Stimulated activated CD4-positive, alpha-beta T cell treated with anti-CD3 and anti-CD28 coated beads, Interleukin-15, amount 100 ng/mL, for 1 hour (primary cell): ENCODE measurements around the gene DCDC2B.
"Not testable (repeated sequence)": the region's sequence is repeated elsewhere in the genome, so short reads cannot be mapped to it uniquely, and the experiment has no call there.

Experiments
- DNase-seq, 2 donors: peaks; one replicate each; pipeline ENCODE4 v3.0.0-alpha.2; 2020; ENCODE audit warnings: low read depth in 1 of 2, low spot score in 1 of 2

DCDC2B gene

DNA sequence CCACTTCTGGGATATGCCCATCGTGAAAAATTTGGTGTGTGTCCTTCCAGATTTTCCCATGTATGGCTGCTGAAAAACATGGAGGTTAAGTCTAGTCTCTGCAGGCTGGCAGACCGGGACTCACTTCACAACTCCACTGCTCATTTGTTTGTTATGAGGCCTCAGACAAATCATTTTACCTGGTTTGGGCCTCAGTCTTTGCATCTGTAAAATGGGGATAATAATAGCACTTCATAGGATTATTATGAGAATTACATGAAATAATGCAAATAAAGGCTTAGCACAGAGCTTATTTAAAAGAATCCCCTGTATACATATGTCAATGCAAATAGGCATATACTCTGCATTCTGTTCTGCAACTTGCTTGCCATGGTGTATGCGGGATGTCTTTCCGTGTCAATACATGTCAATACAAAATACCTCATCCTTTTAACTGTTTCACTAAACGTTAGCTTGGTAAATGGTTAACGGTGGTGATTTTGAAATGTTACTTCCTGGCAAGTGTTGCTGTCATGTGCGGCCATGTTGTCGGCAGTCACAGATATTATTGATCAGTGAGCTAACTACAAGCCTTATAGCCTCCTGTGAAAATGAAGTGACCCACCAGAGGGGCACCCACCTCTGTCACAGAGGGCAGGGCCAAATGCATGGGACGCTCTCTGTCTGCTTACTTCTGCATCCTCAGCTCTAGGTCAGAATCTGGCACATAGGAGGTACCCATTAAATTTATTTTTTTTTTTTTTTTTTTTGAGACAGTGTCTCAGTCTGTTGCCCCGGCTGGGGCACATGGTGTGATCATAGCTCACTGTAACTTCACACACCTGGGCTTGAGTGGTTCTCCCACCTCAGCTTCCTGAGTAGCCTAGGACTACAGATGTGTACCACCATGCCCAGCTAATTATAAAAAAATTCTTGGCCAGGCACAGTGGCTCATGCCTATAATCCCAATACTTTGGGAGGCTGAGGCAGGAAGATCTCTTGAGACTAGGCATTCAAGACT, 46.5 kb downstream of the DCDC2B start:
- DNase-seq, result no peak

DNA sequence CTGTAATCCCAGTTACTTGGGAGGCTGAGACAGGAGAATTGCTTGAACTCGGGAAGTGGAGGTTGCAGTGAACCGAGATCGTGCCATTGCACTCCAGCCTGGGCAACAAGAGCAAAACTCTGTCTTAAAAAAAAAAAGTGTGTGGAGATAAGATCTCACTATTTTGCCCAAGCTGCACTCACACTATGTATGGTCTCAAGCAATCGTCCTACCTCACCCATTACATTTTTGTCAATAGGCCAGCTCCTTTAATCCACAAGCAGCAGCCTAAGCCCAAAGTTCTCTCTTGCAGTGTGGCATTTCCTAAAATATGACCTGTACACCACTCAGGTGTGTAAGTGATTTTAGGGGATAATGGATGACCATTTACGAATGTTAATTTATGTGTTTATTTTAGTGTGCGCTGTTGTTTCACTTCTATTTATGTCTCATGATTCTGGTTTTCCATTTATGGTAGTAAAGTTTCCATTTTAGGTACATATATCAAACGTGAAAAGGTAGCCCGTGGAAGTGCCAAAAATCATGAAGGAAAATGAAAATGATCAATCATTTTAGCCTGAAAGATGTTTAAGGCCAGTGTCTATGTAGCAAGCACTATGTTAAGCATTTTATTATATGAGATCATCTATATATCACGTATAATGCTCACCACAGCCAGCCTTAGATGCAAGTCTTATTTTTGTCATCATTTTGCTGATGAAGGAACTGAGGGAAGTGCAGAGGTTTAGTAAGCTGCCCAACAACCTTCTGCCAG, 47.8 kb downstream of the DCDC2B start:
- no peak for DNase-seq

DNA sequence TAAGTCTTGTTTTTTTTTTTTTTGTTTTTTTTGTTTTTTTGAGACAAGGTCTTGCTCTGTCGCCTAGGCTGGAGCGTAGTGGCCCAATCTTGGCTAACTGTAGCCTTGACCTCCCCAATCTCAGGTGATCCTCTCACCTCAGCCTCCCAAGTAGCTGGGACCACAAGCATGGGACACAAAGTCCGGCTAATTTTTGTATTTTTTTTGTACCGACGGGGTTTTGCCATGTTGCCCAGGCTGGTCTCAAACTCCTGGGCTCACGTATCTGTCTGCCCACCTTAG, 48.3 kb downstream of the DCDC2B start:
- DNase-seq, result no peak

DNA sequence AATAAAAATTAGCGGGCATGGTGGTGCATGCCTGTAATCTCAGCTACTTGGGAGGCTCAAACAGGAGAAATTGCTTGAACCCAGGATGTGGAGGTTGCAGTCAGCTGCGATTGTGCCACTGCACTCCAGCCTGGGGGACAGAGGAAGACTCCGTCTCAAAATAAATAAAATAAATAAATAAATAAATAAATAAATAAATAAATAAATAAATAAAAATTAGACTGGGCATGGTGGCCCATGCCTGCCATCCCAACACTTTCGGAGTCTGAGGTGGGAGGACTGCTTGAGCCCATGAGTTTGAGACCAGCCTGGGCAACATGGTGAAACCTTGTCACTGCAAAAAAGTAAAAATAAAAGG, 54.3 kb downstream of the DCDC2B start:
- not testable (repeated sequence) for DNase-seq

DNA sequence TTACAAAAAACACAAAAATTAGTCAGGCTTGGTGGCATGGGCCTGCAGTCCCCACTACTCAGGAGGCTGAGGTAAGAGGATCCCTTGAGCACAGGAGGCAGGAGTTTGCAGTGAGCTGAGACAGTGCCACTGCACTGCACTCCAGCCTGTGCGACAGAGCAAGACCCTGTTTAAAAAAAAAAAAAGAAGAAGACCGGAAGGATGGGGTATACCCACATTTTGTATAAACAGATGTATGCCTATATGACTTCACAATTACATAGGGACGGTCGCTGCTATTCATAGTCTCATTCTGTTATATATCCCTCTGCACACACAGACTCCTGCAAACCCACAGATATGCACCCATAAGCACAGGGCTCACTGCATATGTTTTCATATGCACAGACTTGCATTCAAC, 54.9 kb downstream of the DCDC2B start:
- no peak for DNase-seq
